Measurements from ENCODE around the gene PPP1R13B. TPM values are rescaled to one million over a fixed set of nuclear protein-coding genes. Genes with fewer than 3 reads are reported as not detected.

PPP1R13B gene
- polyA plus RNA-seq, 1 of the 3 experiments (the other 2 are of a cell fraction): 5.7 TPM

DNA sequence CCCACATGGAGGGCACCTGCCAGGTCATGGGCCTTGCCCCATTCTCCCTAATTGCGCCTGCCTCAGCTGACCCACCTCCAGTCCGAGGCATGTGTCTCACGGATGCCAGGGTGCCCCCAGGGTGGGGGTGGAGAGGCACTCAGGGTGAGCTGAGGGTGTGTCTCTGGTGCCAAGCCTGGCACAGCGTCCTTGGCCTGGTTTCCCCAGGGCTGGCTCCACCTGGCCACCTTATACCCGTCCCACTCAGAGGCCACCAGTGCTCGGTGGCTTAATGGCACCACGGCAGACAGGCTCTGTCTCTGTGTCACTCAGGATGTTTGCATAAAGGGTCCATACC is 47.3 kb upstream of the PPP1R13B start:
- Histone ChIP-seq H3K4me2 (no peak overlapping the region), H3K9me3 (no peaks in the 10 kb centered on the region), H3K4me3 (ENCODE audit: low read depth in 2 of 2, low read length in 1 of 2) (no peak overlapping the region), H3K9ac (no peak overlapping the region), H3K79me2 (ENCODE audit: insufficient read depth) (no peaks in the 10 kb centered on the region), H3F3A (replicated peaks; ENCODE audit: insufficient read depth) (no peaks in the 10 kb centered on the region), H3K9me2 (no peaks in the 10 kb centered on the region), H3K4me1 (ENCODE audit: control insufficient read depth in 1 of 2, insufficient read depth in 2 of 2, low read depth in 1 of 2, low read length in 1 of 2) (peaks cover 0 to 9% of the 10 kb centered on the region in 2 experiments; a peak in 1 of 4 replicates), H4K20me1 (ENCODE audit: insufficient read depth) (no peaks in the 10 kb centered on the region), H3K36me3 (replicated peaks in 1 of 2; ENCODE audit: control insufficient read depth in 1 of 2, insufficient read depth in 2 of 2, low read length in 1 of 2) (no peaks in the 10 kb centered on the region), H2AFZ (ENCODE audit: low read depth) (no peak overlapping the region), H3K27ac (ENCODE audit: low read depth in 2 of 2, low read length in 1 of 2) (no peak overlapping the region), H3K27me3 (ENCODE audit: insufficient read depth) (no peaks in the 10 kb centered on the region)
- ChIA-PET POLR2A (no interaction called here), CTCF (interaction anchor here (1.3 kb wide), 1 partner anchor 26 kb away, joined by 3 read pairs; a partner anchor contains a TSS)
- WGBS (ENCODE audit: low lambda C conversion rate): no CpG with 5 or more reads among the region's 7 CpGs
- TF ChIP-seq RAD21 (IDR thresholded peaks at IDR 0.05; ENCODE audit: low read length) (no peak), GATA2 (CRISPR knock-in tag; IDR thresholded peaks at IDR 0.05) (no peak), SMC3 (IDR thresholded peaks at IDR 0.05; ENCODE audit: low read depth, low read length) (no peak), ELF1 (IDR thresholded peaks at IDR 0.05) (no peak), FOXM1 (IDR thresholded peaks at IDR 0.05; ENCODE audit: low read depth) (no peak), EZH2phosphoT487 (IDR thresholded peaks at IDR 0.05; ENCODE audit: borderline replicate concordance, low read depth) (no peak), TCF12 (IDR thresholded peaks at IDR 0.05) (no peak), POLR2AphosphoS5 (IDR thresholded peaks at IDR 0.05; ENCODE audit: low read depth, low read length) (no peak), SIN3A (IDR thresholded peaks at IDR 0.05; ENCODE audit: borderline replicate concordance, low read depth, low read length) (no peak), GABPA (IDR thresholded peaks at IDR 0.05; ENCODE audit: low read depth) (no peak), NFIC (IDR thresholded peaks at IDR 0.05; ENCODE audit: borderline replicate concordance) (no peak)
- TF ChIP-seq, protein P1, sequence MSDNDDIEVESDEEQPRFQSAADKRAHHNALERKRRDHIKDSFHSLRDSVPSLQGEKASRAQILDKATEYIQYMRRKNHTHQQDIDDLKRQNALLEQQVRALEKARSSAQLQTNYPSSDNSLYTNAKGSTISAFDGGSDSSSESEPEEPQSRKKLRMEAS (IDR thresholded peaks at IDR 0.05; ENCODE audit: low read depth): no peak
- TF ChIP-seq, protein P2, sequence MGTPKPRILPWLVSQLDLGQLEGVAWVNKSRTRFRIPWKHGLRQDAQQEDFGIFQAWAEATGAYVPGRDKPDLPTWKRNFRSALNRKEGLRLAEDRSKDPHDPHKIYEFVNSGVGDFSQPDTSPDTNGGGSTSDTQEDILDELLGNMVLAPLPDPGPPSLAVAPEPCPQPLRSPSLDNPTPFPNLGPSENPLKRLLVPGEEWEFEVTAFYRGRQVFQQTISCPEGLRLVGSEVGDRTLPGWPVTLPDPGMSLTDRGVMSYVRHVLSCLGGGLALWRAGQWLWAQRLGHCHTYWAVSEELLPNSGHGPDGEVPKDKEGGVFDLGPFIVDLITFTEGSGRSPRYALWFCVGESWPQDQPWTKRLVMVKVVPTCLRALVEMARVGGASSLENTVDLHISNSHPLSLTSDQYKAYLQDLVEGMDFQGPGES (IDR thresholded peaks at IDR 0.05; ENCODE audit: low read depth, low read length): no peak
- TF ChIP-seq, protein P3, sequence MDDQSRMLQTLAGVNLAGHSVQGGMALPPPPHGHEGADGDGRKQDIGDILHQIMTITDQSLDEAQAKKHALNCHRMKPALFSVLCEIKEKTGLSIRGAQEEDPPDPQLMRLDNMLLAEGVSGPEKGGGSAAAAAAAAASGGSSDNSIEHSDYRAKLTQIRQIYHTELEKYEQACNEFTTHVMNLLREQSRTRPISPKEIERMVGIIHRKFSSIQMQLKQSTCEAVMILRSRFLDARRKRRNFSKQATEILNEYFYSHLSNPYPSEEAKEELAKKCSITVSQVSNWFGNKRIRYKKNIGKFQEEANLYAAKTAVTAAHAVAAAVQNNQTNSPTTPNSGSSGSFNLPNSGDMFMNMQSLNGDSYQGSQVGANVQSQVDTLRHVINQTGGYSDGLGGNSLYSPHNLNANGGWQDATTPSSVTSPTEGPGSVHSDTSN (IDR thresholded peaks at IDR 0.05): no peak
- TF ChIP-seq, protein P4, sequence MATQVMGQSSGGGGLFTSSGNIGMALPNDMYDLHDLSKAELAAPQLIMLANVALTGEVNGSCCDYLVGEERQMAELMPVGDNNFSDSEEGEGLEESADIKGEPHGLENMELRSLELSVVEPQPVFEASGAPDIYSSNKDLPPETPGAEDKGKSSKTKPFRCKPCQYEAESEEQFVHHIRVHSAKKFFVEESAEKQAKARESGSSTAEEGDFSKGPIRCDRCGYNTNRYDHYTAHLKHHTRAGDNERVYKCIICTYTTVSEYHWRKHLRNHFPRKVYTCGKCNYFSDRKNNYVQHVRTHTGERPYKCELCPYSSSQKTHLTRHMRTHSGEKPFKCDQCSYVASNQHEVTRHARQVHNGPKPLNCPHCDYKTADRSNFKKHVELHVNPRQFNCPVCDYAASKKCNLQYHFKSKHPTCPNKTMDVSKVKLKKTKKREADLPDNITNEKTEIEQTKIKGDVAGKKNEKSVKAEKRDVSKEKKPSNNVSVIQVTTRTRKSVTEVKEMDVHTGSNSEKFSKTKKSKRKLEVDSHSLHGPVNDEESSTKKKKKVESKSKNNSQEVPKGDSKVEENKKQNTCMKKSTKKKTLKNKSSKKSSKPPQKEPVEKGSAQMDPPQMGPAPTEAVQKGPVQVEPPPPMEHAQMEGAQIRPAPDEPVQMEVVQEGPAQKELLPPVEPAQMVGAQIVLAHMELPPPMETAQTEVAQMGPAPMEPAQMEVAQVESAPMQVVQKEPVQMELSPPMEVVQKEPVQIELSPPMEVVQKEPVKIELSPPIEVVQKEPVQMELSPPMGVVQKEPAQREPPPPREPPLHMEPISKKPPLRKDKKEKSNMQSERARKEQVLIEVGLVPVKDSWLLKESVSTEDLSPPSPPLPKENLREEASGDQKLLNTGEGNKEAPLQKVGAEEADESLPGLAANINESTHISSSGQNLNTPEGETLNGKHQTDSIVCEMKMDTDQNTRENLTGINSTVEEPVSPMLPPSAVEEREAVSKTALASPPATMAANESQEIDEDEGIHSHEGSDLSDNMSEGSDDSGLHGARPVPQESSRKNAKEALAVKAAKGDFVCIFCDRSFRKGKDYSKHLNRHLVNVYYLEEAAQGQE (IDR thresholded peaks at IDR 0.05; ENCODE audit: low read depth, low read length): no peak
- DNase-seq: peak; percentile 31
